ENCODE results near the gene MTA1. TPM values are rescaled to one million over a fixed set of nuclear protein-coding genes. Genes with fewer than 3 reads are reported as not detected.

MTA1 gene
- total and polyA plus RNA-seq, 12 donors = 11.8 to 270 (median 59.5) TPM

- WGBS, 4 donors = 81 to 86% (median 85%) methylated on average over 11 to 12 of the region's 12 CpGs
- Histone ChIP-seq H3K4me1 (replicated peaks in 1 of 2) (no peaks in the 10 kb centered on the region), H3K9me3 (replicated peaks in 1 of 3) (no peaks in the 10 kb centered on the region), H3K27ac (no peak overlapping the region), H3K36me3 (replicated peaks in 1 of 2) (no peaks in the 10 kb centered on the region), H3K4me3 (no peak overlapping the region), H3K27me3 (no peaks in the 10 kb centered on the region)
- no peak for TF ChIP-seq POLR2A (IDR thresholded peaks at IDR 0.05)
- no peak for TF ChIP-seq CTCF (IDR thresholded peaks at IDR 0.05)
- no peak for DNase-seq
- intact Hi-C loops (cut with DNase I) = no loop called here
Measured at GRCh38 chr14:105442834-105443233, 23.2 kb downstream of the MTA1 start.

GRCh38 chr14:105444859-105445258, 25.2 kb downstream of the MTA1 start:
- TF ChIP-seq POLR2A (IDR thresholded peaks at IDR 0.05) = no peak
- TF ChIP-seq CTCF (IDR thresholded peaks at IDR 0.05) = no peak
- H3K27me3 ChIP-seq = no peaks in the 10 kb centered on the region
- no peak for DNase-seq
- no peak overlapping the region for H3K27ac ChIP-seq
- peaks cover 0 to 1% of the 10 kb centered on the region in 2 donors for H3K36me3 ChIP-seq (replicated peaks in 1 of 2)
- H3K9me3 ChIP-seq (replicated peaks in 1 of 3) = no peaks in the 10 kb centered on the region
- H3K4me1 ChIP-seq (replicated peaks in 1 of 2) = peaks cover 0 to 7% of the 10 kb centered on the region in 2 donors
- no peak overlapping the region for H3K4me3 ChIP-seq
- intact Hi-C loops (cut with DNase I) = loop anchor here in 1 of 2 donors (5.0 kb wide), 1 partner anchor 42 kb away; the partner anchor contains the start of gene CRIP1
- 87 to 92% (median 89%) methylated on average over 8 to 17 of the region's 17 CpGs for WGBS, 4 donors

GRCh38 chr14:105445290-105445689, 25.7 kb downstream of the MTA1 start:
- Histone ChIP-seq H3K27ac (no peak overlapping the region), H3K9me3 (replicated peaks in 1 of 3) (no peaks in the 10 kb centered on the region), H3K27me3 (no peaks in the 10 kb centered on the region), H3K4me1 (replicated peaks in 1 of 2) (peaks cover 0 to 7% of the 10 kb centered on the region in 2 donors), H3K4me3 (no peak overlapping the region), H3K36me3 (replicated peaks in 1 of 2) (peaks cover 0 to 6% of the 10 kb centered on the region in 2 donors)
- intact Hi-C loops (cut with DNase I) = loop anchor here in 1 of 2 donors (5.0 kb wide), 1 partner anchor 42 kb away; the partner anchor contains the start of gene CRIP1
- no peak for DNase-seq
- TF ChIP-seq CTCF (IDR thresholded peaks at IDR 0.05) (no peak), POLR2A (IDR thresholded peaks at IDR 0.05) (no peak)
- 85 to 92% (median 90%) methylated on average over 7 to 24 of the region's 24 CpGs for WGBS, 4 donors

- H3K27ac ChIP-seq = no peak overlapping the region
- DNase-seq = no peak
- H3K27me3 ChIP-seq = no peaks in the 10 kb centered on the region
- H3K4me3 ChIP-seq = no peak overlapping the region
- no peaks in the 10 kb centered on the region for H3K9me3 ChIP-seq (replicated peaks in 1 of 3)
- H3K36me3 ChIP-seq (replicated peaks in 1 of 2) = peaks cover 0 to 12% of the 10 kb centered on the region in 2 donors
- WGBS, 4 donors = 70 to 89% (median 86%) methylated on average over 6 to 26 of the region's 26 CpGs
- TF ChIP-seq CTCF (IDR thresholded peaks at IDR 0.05) = no peak
- TF ChIP-seq POLR2A (IDR thresholded peaks at IDR 0.05) = no peak
- intact Hi-C loops (cut with DNase I) = loop anchor here in 1 of 2 donors (5.0 kb wide), 1 partner anchor 41 kb away; the partner anchor contains the start of gene CRIP1
- H3K4me1 ChIP-seq (replicated peaks in 1 of 2) = peaks cover 0 to 7% of the 10 kb centered on the region in 2 donors
Measured at GRCh38 chr14:105445901-105446845, 26.5 kb downstream of the MTA1 start.

All from adrenal gland (tissue), 12 donors.